HG03439 (cell line): ENCODE data around the gene PRPF39.
"Not testable (repeated sequence)": the region's sequence is repeated elsewhere in the genome, so short reads cannot be mapped to it uniquely, and the experiment has no call there.

Experiments used
- ATAC-seq: cut with Tn5 transposase; IDR thresholded peaks from one replicate; pipeline ENCODE4 v1.9.1; 2021; ENCODE audit warnings: mild to moderate bottlenecking, moderate library complexity; ENCODE audit not compliant: unreplicated experiment

The PRPF39 gene

GRCh38 chr14:45080416-45080968, 3.4 kb upstream of the PRPF39 start:
- ATAC-seq, result not testable (repeated sequence)

GRCh38 chr14:45081096-45081495, 2.8 kb upstream of the PRPF39 start:
- ATAC-seq, result not testable (repeated sequence)

- ATAC-seq, result no peak
These were observed 1.5 kb upstream of the PRPF39 start for GRCh38 chr14:45082420-45082819.

- ATAC-seq, result peak; percentile 9
These were observed 320 bp upstream of the PRPF39 start for GRCh38 chr14:45083617-45083975.

- ATAC-seq, result no peak
These were observed 1.0 kb downstream of the PRPF39 start for GRCh38 chr14:45084946-45085346.

- peak; percentile 71 for ATAC-seq
These were observed 5.9 kb downstream of the PRPF39 start for GRCh38 chr14:45089813-45090212.

- no peak for ATAC-seq
These were observed 7.8 kb downstream of the PRPF39 start for GRCh38 chr14:45091710-45092109.

GRCh38 chr14:45094275-45094674, 10.4 kb downstream of the PRPF39 start:
- ATAC-seq, result no peak

GRCh38 chr14:45095143-45095542, 11.2 kb downstream of the PRPF39 start:
- no peak for ATAC-seq

GRCh38 chr14:45096218-45096617, 12.3 kb downstream of the PRPF39 start:
- ATAC-seq, result no peak

- no peak for ATAC-seq
These were observed 19.9 kb downstream of the PRPF39 start for GRCh38 chr14:45103806-45104205.

GRCh38 chr14:45104561-45104960, 20.6 kb downstream of the PRPF39 start:
- no peak for ATAC-seq

- ATAC-seq, result no peak
These were observed 29.2 kb downstream of the PRPF39 start for GRCh38 chr14:45112896-45113781.

- no peak for ATAC-seq
These were observed 30.4 kb downstream of the PRPF39 start for GRCh38 chr14:45114327-45114726.

- no peak for ATAC-seq
These were observed 34.7 kb downstream of the PRPF39 start for GRCh38 chr14:45118594-45118993.

GRCh38 chr14:45120096-45120495, 36.2 kb downstream of the PRPF39 start:
- no peak for ATAC-seq

- no peak for ATAC-seq
These were observed 39.4 kb downstream of the PRPF39 start for GRCh38 chr14:45123271-45123670.

GRCh38 chr14:45125754-45126153, 41.8 kb downstream of the PRPF39 start:
- ATAC-seq, result no peak

- no peak for ATAC-seq
These were observed 45.2 kb downstream of the PRPF39 start for GRCh38 chr14:45128963-45129629.

GRCh38 chr14:45133683-45134050, 49.8 kb downstream of the PRPF39 start:
- ATAC-seq, result no peak

GRCh38 chr14:45134051-45134958, 50.4 kb downstream of the PRPF39 start, which contains the start of gene FKBP3:
Gene FKBP3 (minus strand): TSS chr14:45134481. CDS start chr14:45134456, 25 bp downstream.
- ATAC-seq, result peak; percentile 89
